ENCODE data around the gene WIZ.

The WIZ gene

DNA sequence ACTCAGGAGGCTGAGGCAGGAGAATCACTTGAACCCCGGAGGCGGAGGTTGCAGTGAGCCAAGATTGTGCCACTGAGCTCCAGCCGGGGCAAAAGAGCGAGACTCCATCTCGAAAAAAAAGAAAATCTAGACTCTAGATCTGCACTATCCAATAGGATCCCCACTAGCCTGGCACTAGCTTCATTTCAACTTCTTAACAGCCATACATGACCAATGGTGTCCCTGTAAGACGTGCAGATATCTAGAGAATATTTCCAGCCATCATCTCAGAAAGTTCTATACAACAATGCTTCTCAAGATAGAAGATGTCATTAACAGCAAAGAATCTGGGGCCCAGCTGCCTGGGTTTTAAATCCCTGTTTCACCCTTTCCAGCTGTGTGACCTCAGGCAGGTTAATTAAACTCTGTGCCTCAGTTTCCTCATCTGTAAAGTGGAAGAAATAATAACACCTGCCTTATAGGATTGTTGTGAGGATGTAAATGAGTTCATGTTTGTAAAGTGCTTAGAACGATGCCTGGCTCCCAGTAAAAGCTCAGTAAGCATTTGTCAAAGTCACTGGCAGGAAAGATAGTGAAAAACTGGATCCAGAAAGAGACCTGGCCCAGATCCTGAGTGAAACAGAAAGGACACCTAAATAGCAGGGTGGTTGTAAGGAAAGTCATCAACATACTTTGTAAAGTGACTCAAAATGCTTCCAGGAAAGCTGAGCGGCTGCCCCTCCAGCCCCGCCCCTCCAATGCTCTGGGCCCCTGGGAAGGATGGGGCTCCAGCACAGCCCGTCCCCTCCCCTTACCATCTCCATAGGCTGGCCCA, 13.5 kb downstream of the WIZ start:
- no peak overlapping the region for H3K4me3 ChIP-seq (ENCODE audit: low read length)
- DNase-seq (ENCODE audit: low read depth, low spot score) = no peak

DNA sequence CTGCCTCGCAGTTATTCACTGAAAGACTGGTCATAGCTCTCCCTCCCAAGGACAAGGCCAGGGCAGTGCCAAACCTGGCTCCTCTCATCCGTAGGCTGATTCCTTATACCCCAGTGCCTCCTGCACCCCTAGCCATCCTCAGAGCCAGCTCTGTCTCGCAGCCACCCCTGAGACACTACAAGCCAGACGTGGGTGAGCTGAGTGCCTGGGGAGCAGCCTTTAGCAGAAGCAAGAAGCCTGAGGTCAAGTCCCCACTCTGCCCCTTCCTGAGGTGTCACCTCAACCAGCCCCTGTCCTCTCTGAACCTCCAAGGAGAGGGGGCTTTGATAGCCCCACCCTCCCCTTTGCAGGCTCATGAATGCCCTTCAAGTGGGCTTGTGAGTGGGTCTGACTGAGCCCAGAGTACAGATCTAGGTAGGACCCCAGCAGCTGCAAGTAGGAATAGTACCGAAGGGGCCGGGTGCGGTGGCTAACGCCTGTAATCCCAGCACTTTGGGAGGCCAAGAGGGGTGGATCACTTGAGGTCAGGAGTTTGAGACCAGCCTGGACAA, 16.2 kb downstream of the WIZ start:
- DNase-seq (ENCODE audit: low read depth, low spot score) = no peak
- H3K4me3 ChIP-seq (ENCODE audit: low read length) = peak overlapping the region; percentile 77

DNA sequence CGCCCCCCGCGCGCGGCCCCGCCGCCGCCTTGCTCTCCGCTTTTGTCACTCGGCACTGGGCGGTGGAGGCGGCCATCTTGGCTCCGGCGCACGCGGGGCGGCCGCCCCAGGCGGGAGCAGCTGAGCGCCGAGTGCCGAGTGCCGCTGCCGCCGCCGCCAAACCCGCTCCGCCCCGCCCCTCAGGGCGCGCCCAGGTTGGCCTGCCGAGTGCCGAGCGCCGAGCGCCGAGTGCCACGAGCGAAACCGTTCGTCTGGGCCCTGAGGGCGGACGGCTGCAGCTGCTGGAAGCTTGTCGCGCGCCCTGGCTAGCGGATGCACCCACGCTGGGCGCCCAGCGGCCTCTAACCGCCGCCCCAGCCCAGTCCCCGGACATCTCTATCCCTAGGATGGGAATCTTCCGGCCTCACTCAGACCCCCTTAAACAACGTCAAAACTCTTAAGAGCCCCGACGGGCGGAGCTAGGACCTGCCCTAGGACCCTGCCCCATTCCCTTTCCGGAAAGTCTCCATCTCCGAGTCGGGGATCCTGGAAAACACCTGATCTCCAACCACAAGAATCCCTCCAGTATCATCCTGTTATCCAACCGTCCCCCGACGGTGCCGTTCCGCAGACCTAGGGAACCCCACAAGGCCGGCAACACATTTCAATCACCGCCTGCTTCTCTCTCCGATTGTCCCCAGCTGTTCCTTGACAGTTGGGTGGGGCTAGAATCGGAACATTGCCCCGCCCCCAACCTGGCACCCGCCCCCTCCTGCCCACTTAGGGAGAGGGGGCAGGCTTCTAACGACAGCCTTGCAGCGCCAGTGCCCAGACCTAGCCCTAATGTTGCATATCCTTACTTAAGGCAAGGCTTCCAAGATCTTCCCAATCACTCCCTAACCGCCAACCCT, 16.9 kb downstream of the WIZ start:
- DNase-seq (ENCODE audit: low read depth, low spot score) = peak; percentile 79
- H3K4me3 ChIP-seq (ENCODE audit: low read length) = peak overlapping the region; percentile 77

DNA sequence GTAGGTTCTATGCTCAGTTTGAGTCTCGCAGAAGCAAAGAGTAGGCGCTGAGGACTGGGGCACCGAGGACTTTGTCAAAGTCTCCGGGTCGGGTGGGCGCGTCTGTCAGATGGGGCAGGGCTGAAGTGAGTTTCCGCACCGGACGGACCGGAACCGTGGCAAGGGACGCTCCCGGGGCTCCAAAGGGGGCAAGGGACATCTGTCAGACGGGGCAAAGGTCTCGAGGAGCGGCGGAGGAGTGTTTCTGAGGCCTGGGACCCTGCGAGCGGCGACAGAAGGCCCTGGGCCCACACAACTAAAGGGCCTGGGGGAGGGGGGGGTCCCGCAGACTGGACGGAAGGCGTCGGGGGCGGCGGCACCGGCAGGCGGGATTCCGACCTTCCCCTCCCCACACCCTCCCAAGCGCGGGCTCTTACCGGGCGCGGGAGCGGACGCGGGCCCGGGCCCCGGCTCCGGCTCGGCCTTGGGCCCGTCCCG, 17.7 kb downstream of the WIZ start:
- DNase-seq (ENCODE audit: low read depth, low spot score) = no peak
- peak overlapping the region; percentile 91 for H3K4me3 ChIP-seq (ENCODE audit: low read length)

DNA sequence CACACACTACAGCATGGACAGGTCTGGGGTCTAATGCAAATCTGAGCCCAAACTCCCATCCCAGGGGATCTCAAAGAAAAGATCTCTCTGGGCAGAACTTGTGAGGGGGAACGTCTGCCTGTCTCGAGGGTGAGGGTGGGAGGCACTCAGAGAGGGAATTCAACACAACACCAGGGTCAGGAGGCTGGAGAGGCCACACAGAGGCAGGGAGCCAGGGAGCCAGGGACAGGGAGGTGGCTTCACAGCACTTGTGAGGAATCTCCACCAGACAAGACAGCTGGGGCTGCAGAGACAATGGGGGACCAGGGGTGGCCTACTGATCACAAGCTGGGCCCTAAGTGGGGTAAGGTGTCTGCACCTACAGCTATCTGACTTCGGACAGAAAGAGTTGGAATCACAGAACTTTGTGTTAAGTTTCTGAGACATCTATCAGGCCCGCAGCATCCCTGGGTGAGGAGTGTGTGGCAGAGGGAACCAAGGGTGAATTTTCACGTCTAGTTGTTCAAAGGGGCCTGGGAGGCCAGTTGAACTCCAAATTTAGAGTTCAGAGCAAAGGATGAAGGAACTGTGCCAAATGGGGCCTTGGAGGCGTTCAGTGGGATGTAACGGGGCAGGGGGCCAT, 18.2 kb downstream of the WIZ start:
- H3K4me3 ChIP-seq (ENCODE audit: low read length) = peak overlapping the region; percentile 91
- DNase-seq (ENCODE audit: low read depth, low spot score) = no peak

DNA sequence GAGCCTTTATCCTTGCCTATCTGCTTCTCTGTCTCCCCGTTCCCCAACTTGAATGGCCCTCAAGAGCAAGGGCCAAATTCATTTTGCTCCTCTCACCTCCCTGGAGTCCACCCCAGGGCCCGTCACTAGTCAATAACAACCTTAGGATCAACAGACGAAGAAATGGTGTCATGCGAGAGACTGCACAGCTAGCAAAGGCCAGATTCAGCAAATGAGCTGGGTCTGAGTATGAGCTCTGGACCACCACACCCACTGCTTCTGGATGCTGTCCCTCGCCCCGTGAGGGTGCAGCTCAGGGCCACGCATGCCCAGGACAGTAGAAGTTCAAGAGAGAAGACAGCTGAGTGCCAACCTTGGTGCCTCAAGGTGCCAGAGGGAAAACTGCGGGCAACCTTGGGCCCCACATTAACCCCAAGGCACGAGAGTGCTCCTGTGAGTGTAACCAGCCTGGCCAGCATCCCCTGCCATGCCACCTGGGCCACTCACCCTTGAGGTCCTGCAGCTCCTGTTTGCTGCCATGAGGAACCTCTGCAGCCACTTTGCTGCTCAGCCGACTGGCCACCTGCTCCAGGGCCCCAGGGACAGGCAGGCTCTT, 19.1 kb downstream of the WIZ start:
- no peak for DNase-seq (ENCODE audit: low read depth, low spot score)
- peak overlapping the region; percentile 91 for H3K4me3 ChIP-seq (ENCODE audit: low read length)

DNA sequence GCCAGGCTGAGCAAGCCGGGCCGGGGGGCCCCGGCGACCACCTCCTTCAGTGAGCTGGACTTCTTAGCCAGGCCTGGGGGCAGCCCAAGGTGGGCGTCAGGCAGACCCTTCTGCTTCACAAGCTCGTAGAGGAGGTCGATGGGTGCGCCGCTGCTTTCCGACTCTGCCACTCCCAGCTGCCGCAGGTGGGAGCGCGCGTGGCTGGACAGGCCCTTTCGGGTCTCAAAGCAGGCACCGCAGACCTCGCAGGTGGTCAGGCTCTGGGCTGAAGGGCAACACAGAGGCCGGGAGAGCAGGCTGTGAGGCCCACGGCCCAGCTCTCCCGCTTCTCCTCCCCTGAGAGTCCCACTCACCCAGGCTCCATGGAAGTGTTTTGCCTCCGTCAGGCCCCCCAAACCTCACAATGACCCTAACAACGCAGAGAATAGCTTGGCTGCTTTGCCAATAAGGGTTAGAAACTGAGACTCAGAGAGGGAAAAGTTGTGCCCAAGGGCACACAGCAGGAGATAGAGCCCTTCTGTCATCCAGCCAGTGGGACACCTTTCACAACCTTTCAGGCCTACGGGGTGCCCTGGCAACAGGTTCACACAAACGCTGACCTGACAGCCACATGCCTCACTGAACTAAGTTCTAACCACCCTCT, 19.8 kb downstream of the WIZ start:
- no peak for DNase-seq (ENCODE audit: low read depth, low spot score)
- no peak overlapping the region for H3K4me3 ChIP-seq (ENCODE audit: low read length)

DNA sequence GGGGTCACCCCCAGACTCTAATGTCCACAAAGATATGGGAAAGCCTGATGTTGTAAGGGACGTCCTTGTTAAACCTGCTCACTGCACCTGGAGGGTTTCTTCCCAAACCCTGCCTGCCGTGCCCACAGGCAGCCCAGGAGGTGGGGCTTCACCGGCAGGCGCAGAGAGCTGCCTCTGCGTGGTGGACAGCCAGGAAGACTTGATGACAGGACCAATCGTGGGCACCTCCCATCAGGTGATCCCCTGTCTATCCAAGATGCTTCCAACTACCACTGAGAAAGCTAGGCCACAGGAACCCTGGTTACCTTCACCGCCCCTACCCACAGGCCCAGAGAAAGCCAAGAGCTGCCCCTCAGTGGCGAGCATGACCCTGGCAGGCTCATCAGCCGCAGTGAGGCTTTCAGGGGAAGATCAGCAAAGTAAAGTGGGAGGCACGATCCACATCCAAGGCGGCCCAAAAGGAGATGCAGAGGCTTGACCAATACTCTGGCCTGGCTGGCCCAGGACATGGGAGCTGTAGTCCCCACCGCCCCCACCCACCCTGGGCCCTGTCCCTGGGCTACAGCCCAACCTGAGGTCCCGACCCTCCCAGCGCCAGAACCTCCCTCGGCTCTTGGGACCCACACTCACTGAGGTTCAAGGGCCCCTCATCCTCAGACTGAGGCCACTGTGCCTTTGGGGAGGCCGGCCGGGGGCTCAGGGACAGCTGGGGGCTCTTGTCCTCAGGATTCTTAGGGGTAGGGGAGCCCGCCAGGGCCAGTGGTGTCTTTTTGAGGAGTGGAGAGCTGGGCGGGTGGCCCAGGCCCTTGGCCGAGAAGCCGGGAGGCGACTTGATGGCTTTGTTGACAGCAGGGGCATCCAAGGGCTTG, 20.6 kb downstream of the WIZ start:
- H3K4me3 ChIP-seq (ENCODE audit: low read length) = no peak overlapping the region
- DNase-seq (ENCODE audit: low read depth, low spot score) = no peak

DNA sequence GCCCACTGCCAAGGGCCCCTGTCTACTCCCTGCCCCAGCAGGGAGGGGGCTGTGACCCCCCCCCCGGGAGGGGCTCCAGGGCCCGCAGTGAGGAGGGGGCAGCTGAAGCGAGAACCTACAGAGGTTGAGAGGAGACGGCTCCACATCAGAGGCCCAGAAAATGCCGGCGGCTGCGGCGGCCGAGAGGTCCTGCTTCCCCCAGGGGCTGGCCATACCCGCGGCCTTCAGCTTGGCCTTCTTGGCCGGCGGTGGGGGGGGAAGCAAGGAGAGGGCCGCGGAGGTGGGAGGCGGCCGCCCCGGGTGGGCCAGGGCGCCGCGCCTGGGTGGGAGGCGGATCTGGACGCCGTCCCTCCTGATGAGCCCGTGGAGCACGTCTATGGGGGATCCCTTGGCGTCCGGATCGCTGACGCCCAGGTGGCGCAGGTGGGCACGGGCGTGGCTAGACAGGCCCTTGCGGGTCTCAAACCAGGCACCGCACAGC, 21.7 kb downstream of the WIZ start:
- H3K4me3 ChIP-seq (ENCODE audit: low read length) = no peak overlapping the region
- DNase-seq (ENCODE audit: low read depth, low spot score) = no peak

DNA sequence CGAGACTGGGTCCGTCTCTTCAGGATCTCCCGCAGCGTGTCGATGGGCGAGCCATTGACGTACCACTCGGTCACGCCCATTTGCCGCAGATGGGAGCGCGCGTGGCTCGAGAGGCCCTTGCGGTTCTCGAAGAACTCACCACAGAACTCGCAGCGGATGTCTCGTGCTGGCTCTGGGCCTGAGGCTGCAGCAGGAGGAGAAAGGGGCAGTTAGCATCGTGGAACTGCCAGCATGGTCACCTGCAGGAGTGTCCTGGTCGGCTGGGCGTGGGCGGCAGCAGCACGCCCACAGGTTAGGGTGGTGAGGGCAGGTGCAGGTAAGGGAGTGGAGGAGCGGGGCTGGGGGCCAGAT, 22.4 kb downstream of the WIZ start:
- no peak overlapping the region for H3K4me3 ChIP-seq (ENCODE audit: low read length)
- DNase-seq (ENCODE audit: low read depth, low spot score) = no peak

DNA sequence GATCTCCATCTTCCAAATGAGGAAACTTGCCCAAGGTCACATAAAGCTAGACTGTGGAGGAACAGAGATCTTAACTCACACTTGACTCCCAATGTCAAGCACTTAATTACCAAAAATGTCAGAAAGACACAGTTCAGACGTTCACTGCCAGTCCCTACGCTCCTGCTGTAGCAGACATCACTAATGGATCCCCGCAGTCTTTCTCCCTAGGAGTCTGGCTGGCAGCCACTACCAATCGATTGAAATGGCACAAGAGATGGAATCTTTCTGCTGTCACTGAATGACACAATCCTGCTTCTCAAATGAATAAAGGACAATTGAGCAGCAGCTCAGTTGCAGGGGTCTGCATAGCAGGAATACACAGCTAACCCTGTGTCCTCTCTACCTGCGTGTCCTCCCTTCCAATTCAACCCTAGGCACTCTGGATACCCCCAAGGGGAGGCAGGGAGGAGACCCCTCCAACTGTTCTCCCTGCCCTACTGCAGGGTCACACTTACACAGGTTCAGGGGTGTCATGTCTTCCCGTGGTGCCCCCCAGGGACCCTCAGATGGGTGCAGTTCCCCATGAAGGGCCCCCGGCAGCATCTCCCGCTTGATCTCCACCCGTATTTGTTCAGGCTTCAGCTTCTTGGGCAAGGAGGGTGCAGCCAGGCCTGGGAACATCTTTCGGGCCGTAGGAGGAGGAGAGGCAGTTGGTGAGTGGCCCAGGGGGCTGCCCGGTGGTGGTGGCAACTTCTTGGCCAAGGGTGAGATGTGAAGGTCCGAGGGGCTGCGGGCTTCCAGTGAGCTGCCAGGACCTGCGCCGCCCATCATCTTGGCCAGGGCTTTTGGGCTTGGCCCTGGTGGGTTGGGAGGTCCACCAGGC, 23.0 kb downstream of the WIZ start:
- H3K4me3 ChIP-seq (ENCODE audit: low read length) = no peak overlapping the region
- DNase-seq (ENCODE audit: low read depth, low spot score) = no peak

DNA sequence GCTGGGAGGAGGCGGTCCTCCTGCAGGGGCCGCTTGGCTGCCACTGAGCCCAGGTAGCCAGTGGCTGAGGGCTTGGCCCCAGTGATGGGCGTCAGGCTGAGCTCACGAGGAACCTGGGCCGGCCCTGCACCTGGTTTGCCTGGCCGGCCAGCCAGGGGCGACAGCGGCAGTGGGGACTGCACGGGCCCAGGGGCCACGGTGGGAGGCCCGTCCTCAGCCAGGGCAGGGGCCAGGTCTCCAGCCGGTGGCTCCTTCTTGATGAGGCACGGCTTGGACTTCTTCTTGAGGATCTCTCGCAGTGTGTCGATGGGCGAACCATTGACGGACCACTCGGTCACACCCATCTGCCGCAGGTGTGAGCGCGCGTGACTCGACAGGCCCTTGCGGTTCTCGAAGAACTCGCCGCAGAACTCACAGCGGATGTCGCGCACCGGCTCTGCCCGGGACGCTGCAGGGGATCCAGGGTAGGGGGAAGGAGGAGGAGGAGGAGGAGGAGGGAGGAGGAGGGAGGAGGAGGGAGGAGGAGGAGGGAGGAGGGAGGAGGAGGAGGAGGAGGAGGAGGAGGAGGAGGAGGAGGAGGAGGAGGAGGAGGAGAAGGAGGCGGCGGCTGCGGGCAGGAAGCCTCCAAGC, 24.3 kb downstream of the WIZ start:
- DNase-seq (ENCODE audit: low read depth, low spot score) = no peak
- no peak overlapping the region for H3K4me3 ChIP-seq (ENCODE audit: low read length)

DNA sequence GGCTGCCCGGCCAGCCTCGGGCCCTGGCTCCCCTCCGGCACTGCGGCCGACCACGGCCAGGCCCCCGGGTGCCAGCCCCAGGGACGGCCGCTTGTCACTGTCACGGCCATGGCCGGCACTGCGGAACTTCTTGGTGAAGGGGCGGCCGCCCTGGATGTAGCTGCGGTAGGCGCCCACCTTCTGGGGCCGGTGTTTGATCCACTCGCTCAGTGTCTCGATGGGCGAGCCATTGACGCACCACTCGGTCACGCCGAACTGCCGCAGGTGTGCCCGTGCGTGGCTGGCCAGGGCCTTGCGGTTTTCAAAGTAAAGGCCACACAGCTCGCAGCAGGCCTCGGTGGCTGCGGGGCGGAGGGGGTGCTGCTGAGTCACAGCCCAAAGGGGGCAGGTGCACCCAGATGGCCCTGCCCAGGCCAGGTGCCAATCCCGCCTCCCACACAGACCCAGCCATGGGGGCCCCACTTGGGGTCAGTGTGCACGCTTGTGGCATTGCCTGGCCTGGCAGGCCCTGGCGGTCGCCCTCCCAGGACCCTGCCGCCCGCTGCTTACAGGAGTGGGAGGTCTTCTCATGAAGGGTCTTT, 25.0 kb downstream of the WIZ start:
- DNase-seq (ENCODE audit: low read depth, low spot score) = no peak
- H3K4me3 ChIP-seq (ENCODE audit: low read length) = no peak overlapping the region

DNA sequence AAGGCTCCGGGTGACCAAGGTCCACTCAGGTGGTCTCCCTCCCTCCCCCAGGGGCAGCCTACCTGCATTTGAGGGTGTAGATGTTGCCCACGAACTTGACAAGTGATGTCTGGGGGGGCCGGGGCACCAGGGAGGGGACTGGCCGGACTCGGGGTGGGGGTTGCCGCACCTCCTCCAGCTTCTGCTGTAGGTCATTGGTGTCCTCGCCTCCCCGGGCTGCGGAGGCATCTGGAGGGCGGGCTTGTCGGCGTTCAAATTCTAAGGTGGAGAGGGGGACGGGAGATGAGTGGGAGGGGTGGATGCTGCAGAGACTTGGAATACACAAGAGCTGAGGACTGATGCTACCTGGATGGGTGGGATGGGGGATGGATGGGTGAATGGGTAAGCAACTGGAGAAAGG, 25.6 kb downstream of the WIZ start:
- H3K4me3 ChIP-seq (ENCODE audit: low read length) = no peak overlapping the region
- DNase-seq (ENCODE audit: low read depth, low spot score) = no peak

DNA sequence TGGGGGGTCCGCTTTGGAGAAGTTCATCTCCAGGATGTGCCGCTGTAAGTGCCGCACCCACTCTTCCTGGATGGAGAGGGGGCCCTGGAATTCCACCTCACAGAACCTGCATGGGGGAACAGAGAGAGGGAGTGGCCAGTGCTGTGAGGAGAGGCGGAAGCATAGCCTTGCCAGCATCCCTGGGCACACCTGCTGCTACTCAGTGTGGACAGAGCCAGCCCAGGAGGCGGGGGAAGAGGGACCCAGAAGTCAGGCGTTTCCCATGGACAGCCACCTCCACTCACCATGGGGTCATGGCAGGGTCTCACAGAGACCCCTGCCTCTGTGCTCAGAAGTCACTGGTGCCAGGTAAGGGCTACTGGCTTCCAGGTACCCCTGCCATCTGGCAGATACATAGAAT, 26.6 kb downstream of the WIZ start:
- no peak for DNase-seq (ENCODE audit: low read depth, low spot score)
- no peak overlapping the region for H3K4me3 ChIP-seq (ENCODE audit: low read length)
